Measurements from ENCODE around the gene RAD51B.

The RAD51B gene

DNA sequence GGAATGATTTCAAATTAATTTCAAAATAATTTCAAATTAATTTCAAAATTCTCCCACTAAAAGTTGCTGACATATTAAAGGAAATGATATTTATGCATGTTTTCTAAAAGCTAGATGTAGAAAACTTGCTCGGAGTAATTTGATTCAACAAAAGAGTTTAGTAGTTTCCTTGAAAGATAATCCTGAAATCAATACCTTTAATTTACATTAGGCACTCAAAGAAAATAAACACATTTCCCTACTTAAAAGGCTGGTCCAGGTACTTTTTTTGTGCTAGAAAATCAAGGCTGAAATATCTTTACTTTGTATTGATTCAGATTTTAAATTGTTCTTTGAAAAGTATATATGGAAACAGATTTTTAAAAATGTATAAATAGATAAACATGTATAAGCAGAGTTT lies 370.5 kb downstream of the RAD51B start:
- TF ChIP-seq TAF1 (IDR thresholded peaks at IDR 0.05; ENCODE audit: low read depth, low read length) (no peak), POLR2A (IDR thresholded peaks at IDR 0.05; ENCODE audit: low read depth, low read length) (no peak), POU2F2 (IDR thresholded peaks at IDR 0.05; ENCODE audit: low read depth, low read length) (no peak), PAX5 (IDR thresholded peaks at IDR 0.05; ENCODE audit: insufficient read depth, low read length, severe bottlenecking) (no peak), SPI1 (IDR thresholded peaks at IDR 0.05; ENCODE audit: low read depth, low read length) (no peak), POLR2AphosphoS5 (IDR thresholded peaks at IDR 0.05; ENCODE audit: low read depth, low read length) (no peak)
- DNase-seq (ENCODE audit: insufficient read length, low spot score): no peak
- FAIRE-seq: no peak

- FAIRE-seq: peak; percentile 66
- no peak for DNase-seq (ENCODE audit: insufficient read length, low spot score)
- TF ChIP-seq TAF1 (IDR thresholded peaks at IDR 0.05; ENCODE audit: low read depth, low read length): no peak
- no peak for TF ChIP-seq SPI1 (IDR thresholded peaks at IDR 0.05; ENCODE audit: low read depth, low read length)
- TF ChIP-seq POLR2A (IDR thresholded peaks at IDR 0.05; ENCODE audit: low read depth, low read length): no peak
These were observed 372.2 kb downstream of the RAD51B start for GRCh38 chr14:68191567-68192321.

DNA sequence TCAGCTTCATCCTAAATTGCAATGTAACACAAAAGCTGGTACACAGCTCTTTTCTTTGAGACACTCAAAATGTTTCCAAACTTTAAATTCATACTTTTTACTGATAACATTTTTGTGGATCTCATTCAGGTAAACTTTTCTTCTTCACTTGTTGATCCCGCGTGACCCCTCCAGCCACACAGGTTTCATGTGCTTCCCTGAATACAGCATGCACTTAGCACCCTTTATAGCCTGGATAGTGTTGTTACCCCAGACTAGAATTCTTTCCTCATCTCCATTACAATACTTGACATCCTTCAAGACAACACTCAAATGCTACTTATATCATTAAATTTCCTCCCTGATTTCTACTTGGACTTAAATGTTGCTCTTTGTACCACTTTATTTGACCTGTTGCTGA lies 373.4 kb downstream of the RAD51B start:
- FAIRE-seq (no peak), DNase-seq (ENCODE audit: insufficient read length, low spot score) (no peak)
- no peak for TF ChIP-seq POLR2AphosphoS5 (IDR thresholded peaks at IDR 0.05; ENCODE audit: low read depth, low read length)
- TF ChIP-seq POU2F2 (IDR thresholded peaks at IDR 0.05; ENCODE audit: low read depth, low read length): no peak
- no peak for TF ChIP-seq POLR2A (IDR thresholded peaks at IDR 0.05; ENCODE audit: low read depth, low read length)
- no peak for TF ChIP-seq SPI1 (IDR thresholded peaks at IDR 0.05; ENCODE audit: low read depth, low read length)
- no peak for TF ChIP-seq PAX5 (IDR thresholded peaks at IDR 0.05; ENCODE audit: insufficient read depth, low read length, severe bottlenecking)
- TF ChIP-seq TAF1 (IDR thresholded peaks at IDR 0.05; ENCODE audit: low read depth, low read length): no peak

GRCh38 chr14:68193970-68194681 lies 374.5 kb downstream of the RAD51B start:
- DNase-seq (ENCODE audit: insufficient read length, low spot score) (no peak), FAIRE-seq (no peak)
- TF ChIP-seq POLR2A (IDR thresholded peaks at IDR 0.05; ENCODE audit: low read depth, low read length) (no peak), SPI1 (IDR thresholded peaks at IDR 0.05; ENCODE audit: low read depth, low read length) (no peak), POLR2AphosphoS5 (IDR thresholded peaks at IDR 0.05; ENCODE audit: low read depth, low read length) (no peak), POU2F2 (IDR thresholded peaks at IDR 0.05; ENCODE audit: low read depth, low read length) (no peak), TAF1 (IDR thresholded peaks at IDR 0.05; ENCODE audit: low read depth, low read length) (no peak), PAX5 (IDR thresholded peaks at IDR 0.05; ENCODE audit: insufficient read depth, low read length, severe bottlenecking) (no peak)

- TF ChIP-seq PAX5 (IDR thresholded peaks at IDR 0.05; ENCODE audit: insufficient read depth, low read length, severe bottlenecking): no peak
- no peak for TF ChIP-seq SPI1 (IDR thresholded peaks at IDR 0.05; ENCODE audit: low read depth, low read length)
- no peak for TF ChIP-seq POU2F2 (IDR thresholded peaks at IDR 0.05; ENCODE audit: low read depth, low read length)
- TF ChIP-seq POLR2AphosphoS5 (IDR thresholded peaks at IDR 0.05; ENCODE audit: low read depth, low read length): no peak
- no peak for TF ChIP-seq TAF1 (IDR thresholded peaks at IDR 0.05; ENCODE audit: low read depth, low read length)
- TF ChIP-seq POLR2A (IDR thresholded peaks at IDR 0.05; ENCODE audit: low read depth, low read length): no peak
- no peak for FAIRE-seq
- no peak for DNase-seq (ENCODE audit: insufficient read length, low spot score)
These were observed 375.5 kb downstream of the RAD51B start for GRCh38 chr14:68195126-68195525.

GRCh38 chr14:68198713-68199495 lies 379.3 kb downstream of the RAD51B start:
- no peak for TF ChIP-seq SPI1 (IDR thresholded peaks at IDR 0.05; ENCODE audit: low read depth, low read length)
- no peak for TF ChIP-seq POU2F2 (IDR thresholded peaks at IDR 0.05; ENCODE audit: low read depth, low read length)
- TF ChIP-seq TAF1 (IDR thresholded peaks at IDR 0.05; ENCODE audit: low read depth, low read length): no peak
- TF ChIP-seq PAX5 (IDR thresholded peaks at IDR 0.05; ENCODE audit: insufficient read depth, low read length, severe bottlenecking): no peak
- no peak for TF ChIP-seq POLR2AphosphoS5 (IDR thresholded peaks at IDR 0.05; ENCODE audit: low read depth, low read length)
- no peak for TF ChIP-seq POLR2A (IDR thresholded peaks at IDR 0.05; ENCODE audit: low read depth, low read length)
- peak; percentile 47 for FAIRE-seq
- no peak for DNase-seq (ENCODE audit: insufficient read length, low spot score)

GRCh38 chr14:68199554-68200151 lies 380.1 kb downstream of the RAD51B start:
- TF ChIP-seq TAF1 (IDR thresholded peaks at IDR 0.05; ENCODE audit: low read depth, low read length) (no peak), SPI1 (IDR thresholded peaks at IDR 0.05; ENCODE audit: low read depth, low read length) (no peak), POU2F2 (IDR thresholded peaks at IDR 0.05; ENCODE audit: low read depth, low read length) (no peak), POLR2A (IDR thresholded peaks at IDR 0.05; ENCODE audit: low read depth, low read length) (no peak), POLR2AphosphoS5 (IDR thresholded peaks at IDR 0.05; ENCODE audit: low read depth, low read length) (no peak), PAX5 (IDR thresholded peaks at IDR 0.05; ENCODE audit: insufficient read depth, low read length, severe bottlenecking) (no peak)
- no peak for DNase-seq (ENCODE audit: insufficient read length, low spot score)
- peak; percentile 59 for FAIRE-seq

GRCh38 chr14:68203871-68204270 lies 384.3 kb downstream of the RAD51B start:
- TF ChIP-seq POU2F2 (IDR thresholded peaks at IDR 0.05; ENCODE audit: low read depth, low read length): no peak
- no peak for TF ChIP-seq PAX5 (IDR thresholded peaks at IDR 0.05; ENCODE audit: insufficient read depth, low read length, severe bottlenecking)
- TF ChIP-seq POLR2AphosphoS5 (IDR thresholded peaks at IDR 0.05; ENCODE audit: low read depth, low read length): no peak
- TF ChIP-seq SPI1 (IDR thresholded peaks at IDR 0.05; ENCODE audit: low read depth, low read length): no peak
- TF ChIP-seq POLR2A (IDR thresholded peaks at IDR 0.05; ENCODE audit: low read depth, low read length): no peak
- TF ChIP-seq TAF1 (IDR thresholded peaks at IDR 0.05; ENCODE audit: low read depth, low read length): no peak
- FAIRE-seq (no peak), DNase-seq (ENCODE audit: insufficient read length, low spot score) (no peak)

Measured in GM12891 (cell line).